NCI-H2196 (cell line): ENCODE measurements around the gene PALLD.
"Not testable (repeated sequence)": the region's sequence is repeated elsewhere in the genome, so short reads cannot be mapped to it uniquely, and the experiment has no call there.

Source experiments
- DNase-seq: peaks from one replicate; lab custom pipeline; 2025; ENCODE audit not compliant: unreplicated experiment; lab: John Stamatoyannopoulos, UW

The PALLD gene

GRCh38 chr4:168787801-168788595 is 291.1 kb downstream of the PALLD start:
- no peak for DNase-seq

DNA sequence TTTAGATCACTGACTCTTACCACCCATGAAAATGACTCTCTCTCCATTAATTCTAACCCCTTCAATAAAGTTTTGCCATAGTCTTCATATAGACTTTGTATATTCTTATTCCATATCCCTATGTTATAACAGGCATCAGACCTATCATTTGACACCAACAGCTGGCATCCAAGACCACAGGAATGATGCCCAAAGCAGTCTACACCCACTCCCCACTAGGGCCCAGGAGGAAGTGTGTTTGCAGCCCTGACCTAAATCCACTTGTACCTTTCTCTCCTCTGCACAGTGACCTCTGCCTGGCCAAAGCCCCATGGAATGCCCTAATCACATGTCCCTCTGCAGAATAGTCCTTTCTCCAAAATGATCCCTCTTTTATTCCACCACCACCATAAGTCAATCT is 294.0 kb downstream of the PALLD start:
- no peak for DNase-seq

DNA sequence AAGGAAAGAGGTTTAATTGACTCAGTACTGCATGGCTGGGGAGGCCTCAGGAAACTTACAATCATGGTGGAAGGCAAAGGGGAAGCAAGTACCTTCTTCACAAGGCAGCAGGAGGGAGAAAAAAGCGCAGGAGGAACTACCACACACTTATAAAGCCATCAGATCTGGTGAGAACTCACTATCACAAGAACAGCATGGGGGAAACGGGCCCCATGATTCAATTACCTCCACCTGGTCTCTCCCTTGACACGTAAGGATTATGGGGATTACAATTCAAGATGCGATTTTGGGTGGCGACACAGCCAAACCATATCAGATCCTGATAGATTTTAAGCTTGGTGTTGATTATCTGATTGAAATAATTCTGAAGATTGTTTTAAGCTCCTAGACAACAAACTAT is 294.5 kb downstream of the PALLD start:
- no peak for DNase-seq

DNA sequence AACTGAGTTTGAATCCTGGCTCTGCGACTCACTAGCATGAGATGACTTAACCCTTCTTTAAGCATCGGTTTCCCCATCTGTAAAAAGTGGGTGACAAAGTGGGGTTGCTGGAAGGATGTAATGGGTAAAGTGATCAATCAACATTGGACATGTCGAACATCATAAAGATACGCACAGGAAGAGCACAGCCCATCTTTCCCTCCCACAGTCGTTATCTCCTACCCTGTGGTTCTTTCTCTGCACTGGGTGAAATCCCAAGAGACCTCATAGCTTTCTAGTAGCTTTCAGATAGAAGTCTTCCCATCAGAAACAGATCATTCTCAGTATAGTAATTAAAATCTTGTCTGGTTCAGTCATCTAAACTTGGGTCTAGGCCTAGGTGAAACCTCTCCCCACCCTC is 296.7 kb downstream of the PALLD start:
- no peak for DNase-seq

- DNase-seq: no peak
These were observed 297.3 kb downstream of the PALLD start for GRCh38 chr4:168794092-168794707.

- no peak for DNase-seq
These were observed 298.0 kb downstream of the PALLD start for GRCh38 chr4:168794881-168795280.

DNA sequence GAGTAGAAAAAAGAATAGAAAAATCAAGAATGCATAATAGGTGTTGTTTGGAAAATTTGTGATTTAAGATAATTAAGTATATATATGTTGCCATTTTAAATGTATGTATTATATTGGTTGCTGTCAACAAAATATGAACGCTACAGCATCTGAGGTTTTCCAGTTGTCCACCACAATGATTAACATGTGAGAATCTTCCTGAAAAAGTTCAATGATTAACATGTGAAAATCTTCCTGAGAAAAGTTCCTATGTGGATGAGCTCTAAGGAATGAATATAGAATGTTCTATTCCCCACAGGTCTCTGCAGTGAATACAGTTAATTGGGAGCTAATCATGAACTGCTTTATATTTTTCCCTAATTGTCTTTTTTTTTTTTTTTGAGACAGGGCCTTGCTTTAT is 298.5 kb downstream of the PALLD start:
- DNase-seq: no peak

- no peak for DNase-seq
These were observed 299.7 kb downstream of the PALLD start for GRCh38 chr4:168796362-168797106.

GRCh38 chr4:168797194-168797593 is 300.3 kb downstream of the PALLD start:
- DNase-seq: no peak

DNA sequence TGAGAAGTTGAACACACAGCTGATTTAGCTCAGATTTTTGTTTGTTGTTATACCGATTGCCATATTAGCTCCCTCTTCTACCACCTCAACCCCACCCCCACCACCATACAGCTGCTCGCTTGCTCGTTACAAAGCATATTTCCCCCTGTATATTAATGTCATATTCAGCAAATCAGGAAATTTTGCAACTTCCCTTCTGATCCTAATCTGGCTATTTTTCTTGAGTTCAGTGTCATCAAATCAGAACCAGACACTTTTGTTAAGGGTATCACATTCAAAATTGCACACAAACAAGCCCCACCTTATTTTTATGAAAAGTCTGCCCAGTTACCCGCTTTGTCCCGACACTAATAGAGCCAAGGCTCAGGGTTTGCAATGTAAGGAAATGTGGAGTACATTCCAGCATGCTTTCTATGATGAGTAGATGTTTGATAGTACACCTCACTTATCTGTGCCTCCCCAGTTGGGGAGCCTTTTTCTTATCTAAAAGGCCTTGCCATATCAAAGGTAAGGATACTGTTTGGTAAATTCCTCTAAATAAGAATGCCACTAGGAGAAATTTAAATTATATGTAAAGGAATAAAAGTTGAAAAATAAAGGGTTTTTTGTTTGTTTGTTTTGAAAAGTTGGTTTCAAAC is 301.0 kb downstream of the PALLD start:
- no peak for DNase-seq

GRCh38 chr4:168800926-168801325 is 304.1 kb downstream of the PALLD start:
- no peak for DNase-seq

DNA sequence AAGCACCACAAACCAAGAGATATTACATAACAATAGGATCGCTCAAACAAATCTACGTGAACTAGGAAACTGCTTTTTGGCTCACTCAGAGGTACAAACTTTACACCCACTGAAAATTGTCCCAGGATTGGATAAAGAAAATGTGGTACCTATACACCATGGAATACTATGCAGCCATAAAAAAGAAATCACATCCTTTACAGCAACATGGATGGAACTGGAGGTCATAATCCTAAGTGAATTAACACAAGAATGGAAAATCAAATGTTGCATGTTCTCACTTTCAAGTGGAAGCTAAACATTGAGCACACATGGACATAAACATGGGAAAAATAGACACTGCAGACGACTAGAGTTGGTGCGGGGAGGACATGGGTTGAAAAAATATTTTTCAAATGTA is 305.4 kb downstream of the PALLD start:
- no peak for DNase-seq

- not testable (repeated sequence) for DNase-seq
These were observed 306.2 kb downstream of the PALLD start for GRCh38 chr4:168803052-168803451.

GRCh38 chr4:168803732-168804131 is 306.9 kb downstream of the PALLD start:
- DNase-seq: no peak

GRCh38 chr4:168804146-168804545 is 307.3 kb downstream of the PALLD start:
- no peak for DNase-seq

GRCh38 chr4:168805341-168805740 is 308.5 kb downstream of the PALLD start:
- DNase-seq: no peak

- DNase-seq: not testable (repeated sequence)
These were observed 309.4 kb downstream of the PALLD start for GRCh38 chr4:168806247-168806646.

DNA sequence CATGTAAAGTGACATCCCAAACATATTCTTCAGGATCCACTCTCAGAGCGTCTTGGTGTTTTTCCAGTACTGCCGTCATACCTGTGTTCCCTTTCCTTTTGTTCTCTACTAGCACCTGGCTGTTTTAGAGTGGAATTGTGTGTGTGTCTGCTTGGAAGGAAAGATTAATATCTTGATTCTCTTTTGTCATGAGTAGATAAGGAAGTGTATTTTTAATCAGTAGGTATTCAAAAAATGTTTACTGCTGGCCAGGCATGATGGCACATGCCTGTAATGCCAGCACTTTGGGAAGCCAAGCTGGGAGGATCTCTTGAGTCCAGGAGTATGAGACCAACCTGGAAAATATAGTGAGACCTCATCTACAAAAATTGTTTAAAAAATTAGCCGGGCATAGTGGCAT is 314.4 kb downstream of the PALLD start:
- DNase-seq: peak; percentile 22

- no peak for DNase-seq
These were observed 315.2 kb downstream of the PALLD start for GRCh38 chr4:168811786-168812651.

- no peak for DNase-seq
These were observed 316.0 kb downstream of the PALLD start for GRCh38 chr4:168812806-168813205.

DNA sequence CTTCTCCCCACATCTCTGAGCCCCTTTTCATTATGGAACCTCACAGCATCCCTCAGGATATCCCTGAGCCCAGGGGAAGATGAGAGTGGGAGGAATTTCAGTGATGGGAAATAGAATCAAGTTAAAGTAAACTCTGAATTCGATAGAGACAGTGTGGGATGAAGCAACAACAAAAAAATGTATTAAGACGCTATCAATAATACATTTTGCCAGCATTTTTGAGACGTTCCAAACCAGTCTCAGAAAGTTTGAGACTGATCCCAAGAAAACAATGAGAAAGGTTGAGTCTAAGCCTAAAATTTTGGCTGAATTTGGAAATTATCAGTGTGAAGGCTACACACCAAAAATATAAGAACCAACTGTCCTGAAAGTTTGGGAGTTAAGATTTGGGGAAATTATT is 317.0 kb downstream of the PALLD start:
- no peak for DNase-seq
